ENCODE results near the gene FAM200A. TPM values are rescaled to one million over a fixed set of nuclear protein-coding genes. Genes with fewer than 3 reads are reported as not detected.
"Not testable (repeated sequence)": the region's sequence is repeated elsewhere in the genome, so short reads cannot be mapped to it uniquely, and the experiment has no call there.

The FAM200A gene
- total RNA-seq, 1 experiment from 2014 or later, result 5.2 TPM

DNA sequence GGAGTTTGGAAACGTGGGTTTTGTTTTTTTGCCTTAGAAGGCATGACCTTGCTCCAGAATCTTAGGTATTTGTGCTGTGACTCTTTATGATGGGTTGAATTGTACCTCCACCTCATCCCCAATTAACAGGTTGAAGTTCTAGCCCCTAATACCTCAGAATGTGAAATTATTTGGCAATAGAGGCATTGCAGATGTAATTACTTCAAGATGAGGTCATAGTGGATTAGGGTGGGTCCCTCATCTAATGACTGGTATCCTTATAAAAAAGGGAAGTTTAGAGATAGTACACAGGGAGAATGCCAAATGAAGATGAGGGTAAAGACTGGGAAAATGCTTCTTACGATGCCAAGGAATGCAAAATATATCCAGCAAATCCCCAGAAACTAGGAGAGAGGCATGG is 3.0 kb upstream of the FAM200A start:
- DNase-seq, result no peak
- H3K4me1 Mint-ChIP-seq (ENCODE audit: low read depth, unreplicated experiment), result peaks cover 7% of the 10 kb centered on the region
- H3K36me3 Mint-ChIP-seq (ENCODE audit: insufficient read depth, unreplicated experiment), result peaks cover 6% of the 10 kb centered on the region
- ChIA-PET CTCF (no interaction called here), POLR2A (no interaction called here)
- Histone ChIP-seq H3K4me3 (ENCODE audit: low read depth, low read length) (no peak overlapping the region), H3K9me3 (no peaks in the 10 kb centered on the region), H3K27me3 (replicated peaks; ENCODE audit: control insufficient read depth, insufficient read depth, low read length) (no peaks in the 10 kb centered on the region), H3K36me3 (ENCODE audit: control insufficient read depth, insufficient read depth, low read length) (no peaks in the 10 kb centered on the region), H3K4me1 (no peaks in the 10 kb centered on the region)
- intact Hi-C loops (cut with micrococcal nuclease; ENCODE audit: unreplicated experiment), result no loop called here
- no peaks in the 10 kb centered on the region for H3K27me3 Mint-ChIP-seq (ENCODE audit: insufficient read depth, unreplicated experiment)
- H3K27ac Mint-ChIP-seq (ENCODE audit: unreplicated experiment), result no peak overlapping the region
- TF ChIP-seq, protein P1, sequence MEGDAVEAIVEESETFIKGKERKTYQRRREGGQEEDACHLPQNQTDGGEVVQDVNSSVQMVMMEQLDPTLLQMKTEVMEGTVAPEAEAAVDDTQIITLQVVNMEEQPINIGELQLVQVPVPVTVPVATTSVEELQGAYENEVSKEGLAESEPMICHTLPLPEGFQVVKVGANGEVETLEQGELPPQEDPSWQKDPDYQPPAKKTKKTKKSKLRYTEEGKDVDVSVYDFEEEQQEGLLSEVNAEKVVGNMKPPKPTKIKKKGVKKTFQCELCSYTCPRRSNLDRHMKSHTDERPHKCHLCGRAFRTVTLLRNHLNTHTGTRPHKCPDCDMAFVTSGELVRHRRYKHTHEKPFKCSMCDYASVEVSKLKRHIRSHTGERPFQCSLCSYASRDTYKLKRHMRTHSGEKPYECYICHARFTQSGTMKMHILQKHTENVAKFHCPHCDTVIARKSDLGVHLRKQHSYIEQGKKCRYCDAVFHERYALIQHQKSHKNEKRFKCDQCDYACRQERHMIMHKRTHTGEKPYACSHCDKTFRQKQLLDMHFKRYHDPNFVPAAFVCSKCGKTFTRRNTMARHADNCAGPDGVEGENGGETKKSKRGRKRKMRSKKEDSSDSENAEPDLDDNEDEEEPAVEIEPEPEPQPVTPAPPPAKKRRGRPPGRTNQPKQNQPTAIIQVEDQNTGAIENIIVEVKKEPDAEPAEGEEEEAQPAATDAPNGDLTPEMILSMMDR (IDR thresholded peaks at IDR 0.05; ENCODE audit: insufficient read depth in 1 of 2, low read depth in 1 of 2, low read length in 1 of 2, severe bottlenecking in 1 of 2, unreplicated experiment in 1 of 2), result no peak
- BruUV-seq (replicated peaks), result no TSS peak
- H3K4me3 Mint-ChIP-seq (ENCODE audit: unreplicated experiment), result no peak overlapping the region
- H3K9me3 Mint-ChIP-seq (ENCODE audit: unreplicated experiment), result no peaks in the 10 kb centered on the region

DNA sequence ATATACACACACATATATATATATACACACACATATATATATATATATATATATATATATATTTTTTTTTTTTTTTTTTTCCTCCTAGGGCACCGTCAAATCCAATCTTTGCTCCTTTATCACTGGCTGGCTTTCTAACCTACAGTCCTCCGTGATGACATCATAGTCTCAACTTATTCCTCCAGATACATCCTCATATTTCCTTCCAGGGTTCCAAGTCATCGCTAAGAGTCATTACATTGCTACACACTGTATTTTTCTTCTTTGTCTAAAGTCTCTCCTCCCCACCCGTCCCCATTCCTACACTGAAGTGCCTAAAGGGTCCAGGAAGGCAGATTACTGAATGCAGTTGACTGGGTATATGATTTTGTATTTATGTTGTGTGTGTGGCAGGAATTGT is 1.1 kb upstream of the FAM200A start:
- peak overlapping the region; percentile 83 for H3K4me3 Mint-ChIP-seq (ENCODE audit: unreplicated experiment)
- intact Hi-C loops (cut with micrococcal nuclease; ENCODE audit: unreplicated experiment), result no loop called here
- Histone ChIP-seq H3K9me3 (no peaks in the 10 kb centered on the region), H3K4me1 (no peaks in the 10 kb centered on the region), H3K4me3 (ENCODE audit: low read depth, low read length) (no peak overlapping the region), H3K36me3 (ENCODE audit: control insufficient read depth, insufficient read depth, low read length) (no peaks in the 10 kb centered on the region; the same call in 1 of the 2 replicates), H3K27me3 (replicated peaks; ENCODE audit: control insufficient read depth, insufficient read depth, low read length) (no peaks in the 10 kb centered on the region)
- H3K9me3 Mint-ChIP-seq (ENCODE audit: unreplicated experiment), result no peaks in the 10 kb centered on the region
- H3K27me3 Mint-ChIP-seq (ENCODE audit: insufficient read depth, unreplicated experiment), result no peaks in the 10 kb centered on the region
- no peak overlapping the region for H3K27ac Mint-ChIP-seq (ENCODE audit: unreplicated experiment)
- H3K36me3 Mint-ChIP-seq (ENCODE audit: insufficient read depth, unreplicated experiment), result peaks cover 10% of the 10 kb centered on the region
- no TSS peak for BruUV-seq (replicated peaks)
- peaks cover 7% of the 10 kb centered on the region for H3K4me1 Mint-ChIP-seq (ENCODE audit: low read depth, unreplicated experiment)
- ChIA-PET POLR2A (no interaction called here), CTCF (no interaction called here)
- DNase-seq, result no peak
- TF ChIP-seq, protein P1 (IDR thresholded peaks at IDR 0.05; ENCODE audit: insufficient read depth in 1 of 2, low read depth in 1 of 2, low read length in 1 of 2, severe bottlenecking in 1 of 2, unreplicated experiment in 1 of 2), result no peak

DNA sequence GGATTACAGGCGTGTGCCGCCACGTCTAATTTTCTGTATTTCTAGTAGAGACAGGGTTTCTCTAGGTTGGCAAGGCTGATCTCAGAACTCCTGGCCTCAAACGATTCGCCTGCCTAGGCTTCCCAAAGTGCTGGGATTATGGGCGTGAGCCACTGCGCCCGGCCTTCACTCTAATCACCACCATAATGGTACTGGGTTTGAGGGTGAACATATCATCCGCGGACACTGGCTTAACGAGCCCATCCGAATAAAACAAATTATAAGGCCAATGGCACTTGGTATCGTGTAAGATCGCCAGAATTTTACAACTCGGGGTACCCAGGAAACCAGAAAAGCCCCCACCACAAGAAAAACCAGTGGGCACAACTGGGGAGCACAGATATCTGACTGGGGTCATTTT is 580 bp downstream of the FAM200A start:
- intact Hi-C loops (cut with micrococcal nuclease; ENCODE audit: unreplicated experiment), result no loop called here
- TF ChIP-seq, protein P1 (IDR thresholded peaks at IDR 0.05; ENCODE audit: insufficient read depth in 1 of 2, low read depth in 1 of 2, low read length in 1 of 2, severe bottlenecking in 1 of 2, unreplicated experiment in 1 of 2), result no peak
- peaks cover 7% of the 10 kb centered on the region for H3K4me1 Mint-ChIP-seq (ENCODE audit: low read depth, unreplicated experiment)
- H3K27ac Mint-ChIP-seq (ENCODE audit: unreplicated experiment), result peak overlapping the region; percentile 84
- DNase-seq, result no peak
- Histone ChIP-seq H3K36me3 (ENCODE audit: control insufficient read depth, insufficient read depth, low read length) (no peaks in the 10 kb centered on the region; the same call in 1 of the 2 replicates), H3K9me3 (no peaks in the 10 kb centered on the region), H3K4me3 (ENCODE audit: low read depth, low read length) (peak overlapping the region; percentile 62), H3K4me1 (no peaks in the 10 kb centered on the region), H3K27me3 (replicated peaks; ENCODE audit: control insufficient read depth, insufficient read depth, low read length) (no peaks in the 10 kb centered on the region)
- no peaks in the 10 kb centered on the region for H3K27me3 Mint-ChIP-seq (ENCODE audit: insufficient read depth, unreplicated experiment)
- BruUV-seq (replicated peaks), result TSS peak; percentile 71
- CTCF ChIA-PET, result no interaction called here
- peak overlapping the region; percentile 83 for H3K4me3 Mint-ChIP-seq (ENCODE audit: unreplicated experiment)
- no peaks in the 10 kb centered on the region for H3K9me3 Mint-ChIP-seq (ENCODE audit: unreplicated experiment)
- H3K36me3 Mint-ChIP-seq (ENCODE audit: insufficient read depth, unreplicated experiment), result peaks cover 15% of the 10 kb centered on the region
- POLR2A ChIA-PET, result interaction anchor here (1.2 kb wide), 1 partner anchor 47 kb away, joined by 3 to 4 read pairs; the partner anchor contains the start of gene ZKSCAN5

DNA sequence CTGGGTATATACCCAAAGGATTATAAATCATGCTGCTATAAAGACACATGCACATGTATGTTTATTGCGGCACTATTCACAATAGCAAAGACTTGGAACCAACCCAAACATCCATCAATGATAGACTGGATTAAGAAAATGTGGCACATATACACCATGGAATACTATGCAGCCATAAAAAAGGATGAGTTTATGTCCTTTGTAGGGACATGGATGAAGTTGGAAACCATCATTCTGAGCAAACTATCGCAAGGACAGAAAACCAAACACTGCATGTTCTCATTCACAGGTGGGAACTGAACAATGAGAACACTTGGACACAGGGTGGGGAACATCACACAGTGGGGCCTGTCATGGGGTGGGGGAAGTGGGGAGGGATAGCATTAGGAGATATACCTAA is 2.4 kb downstream of the FAM200A start:
- H3K4me3 Mint-ChIP-seq (ENCODE audit: unreplicated experiment); H3K27me3 ChIP-seq (replicated peaks; ENCODE audit: control insufficient read depth, insufficient read depth, low read length); CTCF ChIA-PET; H3K4me1 ChIP-seq; H3K27me3 Mint-ChIP-seq (ENCODE audit: insufficient read depth, unreplicated experiment); DNase-seq; H3K4me1 Mint-ChIP-seq (ENCODE audit: low read depth, unreplicated experiment); POLR2A ChIA-PET; H3K27ac Mint-ChIP-seq (ENCODE audit: unreplicated experiment); BruUV-seq (replicated peaks); H3K9me3 Mint-ChIP-seq (ENCODE audit: unreplicated experiment); H3K4me3 ChIP-seq (ENCODE audit: low read depth, low read length); H3K9me3 ChIP-seq; intact Hi-C loops (cut with micrococcal nuclease; ENCODE audit: unreplicated experiment); H3K36me3 ChIP-seq (ENCODE audit: control insufficient read depth, insufficient read depth, low read length): not testable (repeated sequence)
- peaks cover 16% of the 10 kb centered on the region for H3K36me3 Mint-ChIP-seq (ENCODE audit: insufficient read depth, unreplicated experiment)

DNA sequence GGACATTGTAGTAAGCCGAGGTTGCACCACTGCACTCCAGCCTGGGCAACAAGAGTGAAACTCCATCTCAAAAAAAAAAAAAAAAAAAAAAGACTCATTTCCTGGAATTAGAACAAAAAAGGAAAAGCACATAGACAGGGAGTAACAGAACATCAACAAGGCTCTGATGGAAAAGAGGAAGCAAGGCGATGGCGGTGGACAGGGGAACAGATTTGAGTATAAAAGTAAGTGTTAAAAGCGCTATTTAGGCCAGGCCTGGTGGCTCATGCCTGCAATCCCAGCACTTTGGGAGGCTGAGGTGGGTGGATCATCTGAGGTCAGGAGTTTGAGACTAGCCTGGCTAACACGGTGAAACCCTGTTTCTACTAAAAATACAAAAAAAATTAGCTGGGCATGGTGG is 6.6 kb downstream of the FAM200A start:
- H3K4me1 ChIP-seq; H3K36me3 ChIP-seq (ENCODE audit: control insufficient read depth, insufficient read depth, low read length); H3K27ac Mint-ChIP-seq (ENCODE audit: unreplicated experiment); H3K9me3 ChIP-seq; H3K4me3 ChIP-seq (ENCODE audit: low read depth, low read length); H3K27me3 ChIP-seq (replicated peaks; ENCODE audit: control insufficient read depth, insufficient read depth, low read length); POLR2A ChIA-PET; intact Hi-C loops (cut with micrococcal nuclease; ENCODE audit: unreplicated experiment); BruUV-seq (replicated peaks); CTCF ChIA-PET; DNase-seq; H3K4me1 Mint-ChIP-seq (ENCODE audit: low read depth, unreplicated experiment); H3K4me3 Mint-ChIP-seq (ENCODE audit: unreplicated experiment); H3K27me3 Mint-ChIP-seq (ENCODE audit: insufficient read depth, unreplicated experiment): not testable (repeated sequence)
- H3K9me3 Mint-ChIP-seq (ENCODE audit: unreplicated experiment), result peaks cover 17% of the 10 kb centered on the region
- peaks cover 16% of the 10 kb centered on the region for H3K36me3 Mint-ChIP-seq (ENCODE audit: insufficient read depth, unreplicated experiment)

Data from Caco-2 (cell line).